ENCODE data around the gene BUD23. TPM values are rescaled to one million over a fixed set of nuclear protein-coding genes. Genes with fewer than 3 reads are reported as not detected.

BUD23 gene
- total RNA-seq, 2 experiments from 2014 or later: 117 to 124 TPM

GRCh38 chr7:73680501-73680900 is 2.9 kb upstream of the BUD23 start:
- Mint-ChIP-seq H3K9me3 (no peaks in the 10 kb centered on the region), H3K27ac (peak overlapping the region; percentile 48), H3K36me3 (peaks cover 32% of the 10 kb centered on the region)

GRCh38 chr7:73681031-73681430 is 2.4 kb upstream of the BUD23 start:
- DNase-seq: no peak
- Mint-ChIP-seq H3K36me3 (peaks cover 32% of the 10 kb centered on the region), H3K27ac (no peak overlapping the region), H3K4me1 (peaks cover 33% of the 10 kb centered on the region), H3K9me3 (no peaks in the 10 kb centered on the region), H3K27me3 (no peaks in the 10 kb centered on the region), H3K4me3 (peak overlapping the region; percentile 96)

More at GRCh38 chr7:73680501-73680900, 2.9 kb upstream of the BUD23 start:
- Mint-ChIP-seq H3K4me1 (peaks cover 32% of the 10 kb centered on the region), H3K4me3 (no peak overlapping the region), H3K27me3 (no peaks in the 10 kb centered on the region)
- DNase-seq: no peak

- DNase-seq: no peak
- Mint-ChIP-seq H3K4me3 (peak overlapping the region; percentile 96), H3K9me3 (no peaks in the 10 kb centered on the region), H3K27me3 (no peaks in the 10 kb centered on the region), H3K36me3 (peaks cover 36% of the 10 kb centered on the region), H3K27ac (peak overlapping the region; percentile 98), H3K4me1 (peaks cover 39% of the 10 kb centered on the region)
Observed at GRCh38 chr7:73682745-73683055, 697 bp upstream of the BUD23 start.

- Mint-ChIP-seq H3K9me3 (no peaks in the 10 kb centered on the region), H3K27me3 (no peaks in the 10 kb centered on the region), H3K36me3 (peaks cover 31% of the 10 kb centered on the region), H3K4me3 (peak overlapping the region; percentile 96), H3K4me1 (peaks cover 47% of the 10 kb centered on the region), H3K27ac (peak overlapping the region; percentile 98)
- no peak for DNase-seq
Observed at GRCh38 chr7:73683788-73684693, 644 bp downstream of the BUD23 start.

- no peaks in the 10 kb centered on the region for H3K27me3 Mint-ChIP-seq
- H3K4me1 Mint-ChIP-seq: peaks cover 41% of the 10 kb centered on the region
- peaks cover 39% of the 10 kb centered on the region for H3K36me3 Mint-ChIP-seq
- DNase-seq: no peak
- H3K27ac Mint-ChIP-seq: no peak overlapping the region
- H3K9me3 Mint-ChIP-seq: no peaks in the 10 kb centered on the region
- H3K4me3 Mint-ChIP-seq: no peak overlapping the region
Observed at GRCh38 chr7:73685311-73685710, 1.9 kb downstream of the BUD23 start.

- Mint-ChIP-seq H3K4me3 (no peak overlapping the region), H3K27me3 (no peaks in the 10 kb centered on the region), H3K36me3 (peaks cover 40% of the 10 kb centered on the region), H3K27ac (peak overlapping the region; percentile 3), H3K4me1 (peaks cover 21% of the 10 kb centered on the region), H3K9me3 (no peaks in the 10 kb centered on the region)
- DNase-seq: no peak
Observed at GRCh38 chr7:73688288-73688687, 4.9 kb downstream of the BUD23 start.

- peaks cover 43% of the 10 kb centered on the region for H3K36me3 Mint-ChIP-seq
- H3K27me3 Mint-ChIP-seq: no peaks in the 10 kb centered on the region
- H3K9me3 Mint-ChIP-seq: no peaks in the 10 kb centered on the region
Observed at GRCh38 chr7:73690646-73691045, 7.2 kb downstream of the BUD23 start.

GRCh38 chr7:73696372-73696771 is 13.0 kb downstream of the BUD23 start:
- no peak overlapping the region for H3K4me3 Mint-ChIP-seq
- no peak for DNase-seq
- H3K4me1 Mint-ChIP-seq: no peaks in the 10 kb centered on the region
- no peaks in the 10 kb centered on the region for H3K27me3 Mint-ChIP-seq
- no peaks in the 10 kb centered on the region for H3K9me3 Mint-ChIP-seq
- no peak overlapping the region for H3K27ac Mint-ChIP-seq
- H3K36me3 Mint-ChIP-seq: peaks cover 22% of the 10 kb centered on the region

More at GRCh38 chr7:73690646-73691045, 7.2 kb downstream of the BUD23 start:
- no peak overlapping the region for H3K4me3 Mint-ChIP-seq
- no peak for DNase-seq
- no peak overlapping the region for H3K27ac Mint-ChIP-seq
- peaks cover 21% of the 10 kb centered on the region for H3K4me1 Mint-ChIP-seq

- peaks cover 4% of the 10 kb centered on the region for H3K4me1 Mint-ChIP-seq
- no peak for DNase-seq
- no peak overlapping the region for H3K27ac Mint-ChIP-seq
- H3K27me3 Mint-ChIP-seq: no peaks in the 10 kb centered on the region
- no peak overlapping the region for H3K4me3 Mint-ChIP-seq
- peaks cover 23% of the 10 kb centered on the region for H3K36me3 Mint-ChIP-seq
- no peaks in the 10 kb centered on the region for H3K9me3 Mint-ChIP-seq
Observed at GRCh38 chr7:73698410-73698809, 15.0 kb downstream of the BUD23 start.

GRCh38 chr7:73699370-73700068 is 16.1 kb downstream of the BUD23 start:
- Mint-ChIP-seq H3K9me3 (no peaks in the 10 kb centered on the region), H3K4me3 (no peak overlapping the region), H3K36me3 (peaks cover 20% of the 10 kb centered on the region), H3K27me3 (no peaks in the 10 kb centered on the region), H3K27ac (no peak overlapping the region), H3K4me1 (peaks cover 5% of the 10 kb centered on the region)
- DNase-seq: no peak

- Mint-ChIP-seq H3K27me3 (no peaks in the 10 kb centered on the region), H3K4me1 (peaks cover 5% of the 10 kb centered on the region), H3K36me3 (peaks cover 18% of the 10 kb centered on the region), H3K4me3 (no peak overlapping the region), H3K9me3 (no peaks in the 10 kb centered on the region), H3K27ac (no peak overlapping the region)
- no peak for DNase-seq
Observed at GRCh38 chr7:73700069-73700423, 16.6 kb downstream of the BUD23 start.

- Mint-ChIP-seq H3K27ac (no peak overlapping the region), H3K4me1 (peaks cover 5% of the 10 kb centered on the region), H3K9me3 (no peaks in the 10 kb centered on the region), H3K36me3 (peaks cover 18% of the 10 kb centered on the region), H3K4me3 (no peak overlapping the region), H3K27me3 (no peaks in the 10 kb centered on the region)
- no peak for DNase-seq
Observed at GRCh38 chr7:73700581-73701134, 17.3 kb downstream of the BUD23 start.

GRCh38 chr7:73701357-73701995 is 18.1 kb downstream of the BUD23 start:
- peaks cover 5% of the 10 kb centered on the region for H3K4me1 Mint-ChIP-seq
- H3K27me3 Mint-ChIP-seq: no peaks in the 10 kb centered on the region
- no peak overlapping the region for H3K4me3 Mint-ChIP-seq
- H3K9me3 Mint-ChIP-seq: no peaks in the 10 kb centered on the region
- peaks cover 18% of the 10 kb centered on the region for H3K36me3 Mint-ChIP-seq
- DNase-seq: no peak
- no peak overlapping the region for H3K27ac Mint-ChIP-seq

- Mint-ChIP-seq H3K27ac (no peak overlapping the region), H3K4me1 (peaks cover 12% of the 10 kb centered on the region), H3K4me3 (no peak overlapping the region), H3K27me3 (no peaks in the 10 kb centered on the region), H3K36me3 (peaks cover 15% of the 10 kb centered on the region), H3K9me3 (no peaks in the 10 kb centered on the region)
- DNase-seq: no peak
Observed at GRCh38 chr7:73702226-73702625, 18.8 kb downstream of the BUD23 start.

GRCh38 chr7:73702665-73703064 is 19.3 kb downstream of the BUD23 start:
- no peaks in the 10 kb centered on the region for H3K27me3 Mint-ChIP-seq
- H3K9me3 Mint-ChIP-seq: no peaks in the 10 kb centered on the region
- H3K36me3 Mint-ChIP-seq: peaks cover 15% of the 10 kb centered on the region
- H3K4me3 Mint-ChIP-seq: no peak overlapping the region
- no peak for DNase-seq
- H3K4me1 Mint-ChIP-seq: peaks cover 12% of the 10 kb centered on the region
- no peak overlapping the region for H3K27ac Mint-ChIP-seq

Measured in activated naive CD8-positive, alpha-beta T cell treated with anti-CD3 and anti-CD28 coated beads for 36 hours (primary cell).